ENCODE measurements around the gene TDRD9. TPM values are rescaled to one million over a fixed set of nuclear protein-coding genes. Genes with fewer than 3 reads are reported as not detected.

Gene TDRD9, protein sequence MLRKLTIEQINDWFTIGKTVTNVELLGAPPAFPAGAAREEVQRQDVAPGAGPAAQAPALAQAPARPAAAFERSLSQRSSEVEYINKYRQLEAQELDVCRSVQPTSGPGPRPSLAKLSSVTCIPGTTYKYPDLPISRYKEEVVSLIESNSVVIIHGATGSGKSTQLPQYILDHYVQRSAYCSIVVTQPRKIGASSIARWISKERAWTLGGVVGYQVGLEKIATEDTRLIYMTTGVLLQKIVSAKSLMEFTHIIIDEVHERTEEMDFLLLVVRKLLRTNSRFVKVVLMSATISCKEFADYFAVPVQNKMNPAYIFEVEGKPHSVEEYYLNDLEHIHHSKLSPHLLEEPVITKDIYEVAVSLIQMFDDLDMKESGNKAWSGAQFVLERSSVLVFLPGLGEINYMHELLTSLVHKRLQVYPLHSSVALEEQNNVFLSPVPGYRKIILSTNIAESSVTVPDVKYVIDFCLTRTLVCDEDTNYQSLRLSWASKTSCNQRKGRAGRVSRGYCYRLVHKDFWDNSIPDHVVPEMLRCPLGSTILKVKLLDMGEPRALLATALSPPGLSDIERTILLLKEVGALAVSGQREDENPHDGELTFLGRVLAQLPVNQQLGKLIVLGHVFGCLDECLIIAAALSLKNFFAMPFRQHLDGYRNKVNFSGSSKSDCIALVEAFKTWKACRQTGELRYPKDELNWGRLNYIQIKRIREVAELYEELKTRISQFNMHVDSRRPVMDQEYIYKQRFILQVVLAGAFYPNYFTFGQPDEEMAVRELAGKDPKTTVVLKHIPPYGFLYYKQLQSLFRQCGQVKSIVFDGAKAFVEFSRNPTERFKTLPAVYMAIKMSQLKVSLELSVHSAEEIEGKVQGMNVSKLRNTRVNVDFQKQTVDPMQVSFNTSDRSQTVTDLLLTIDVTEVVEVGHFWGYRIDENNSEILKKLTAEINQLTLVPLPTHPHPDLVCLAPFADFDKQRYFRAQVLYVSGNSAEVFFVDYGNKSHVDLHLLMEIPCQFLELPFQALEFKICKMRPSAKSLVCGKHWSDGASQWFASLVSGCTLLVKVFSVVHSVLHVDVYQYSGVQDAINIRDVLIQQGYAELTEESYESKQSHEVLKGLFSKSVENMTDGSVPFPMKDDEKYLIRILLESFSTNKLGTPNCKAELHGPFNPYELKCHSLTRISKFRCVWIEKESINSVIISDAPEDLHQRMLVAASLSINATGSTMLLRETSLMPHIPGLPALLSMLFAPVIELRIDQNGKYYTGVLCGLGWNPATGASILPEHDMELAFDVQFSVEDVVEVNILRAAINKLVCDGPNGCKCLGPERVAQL (N-terminal part only)
- polyA plus RNA-seq (2012; ENCODE audit: low read depth, missing spikeins), result not detected

DNA sequence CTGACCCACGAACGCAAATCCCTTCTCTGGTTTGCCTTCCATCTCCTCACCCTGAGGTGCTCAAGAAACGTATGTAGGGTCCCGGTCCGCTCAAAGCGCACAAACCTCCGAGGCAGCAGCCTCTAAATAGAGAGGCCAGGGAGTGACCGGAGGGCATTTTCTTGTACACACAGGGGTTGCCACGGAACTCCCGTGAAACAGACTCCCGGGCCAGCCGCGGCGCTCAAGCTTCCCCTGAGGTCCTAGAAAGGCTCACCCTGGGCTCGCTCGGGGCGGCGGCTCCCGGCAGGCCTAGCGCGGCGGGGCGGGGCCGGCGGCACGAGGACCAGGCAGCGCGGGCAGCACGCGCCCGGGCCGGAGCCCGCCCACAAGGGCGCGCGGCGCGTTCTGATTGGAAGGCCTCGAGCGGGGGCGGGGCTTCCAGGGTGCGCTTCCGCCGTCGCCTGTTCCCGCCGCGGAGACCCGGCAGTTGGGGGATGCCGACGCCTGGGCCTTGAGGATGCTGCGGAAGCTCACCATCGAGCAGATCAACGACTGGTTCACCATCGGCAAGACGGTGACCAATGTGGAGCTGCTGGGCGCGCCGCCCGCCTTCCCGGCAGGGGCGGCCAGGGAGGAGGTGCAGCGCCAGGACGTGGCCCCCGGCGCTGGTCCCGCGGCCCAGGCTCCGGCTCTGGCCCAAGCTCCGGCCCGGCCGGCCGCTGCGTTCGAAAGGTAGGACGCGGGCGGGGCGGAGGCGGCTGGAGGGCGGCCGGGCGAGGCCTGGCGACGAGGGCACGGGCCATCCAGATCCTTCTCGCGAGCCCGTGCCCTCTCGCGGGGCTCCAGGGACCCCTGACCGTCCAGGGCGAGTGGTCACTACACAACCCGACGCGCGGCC, at the start of gene TDRD9:
TDRD9 (plus strand) TSS at position 446 of the 880 bp plus-strand sequence; CDS start at position 500, 54 bp downstream.
- TF ChIP-seq POLR2AphosphoS5 (IDR thresholded peaks at IDR 0.05; ENCODE audit: low read depth, low read length) (no peak), POLR2A (IDR thresholded peaks at IDR 0.05; ENCODE audit: low read depth, low read length) (no peak), TAF1 (IDR thresholded peaks at IDR 0.05; ENCODE audit: low read depth, low read length) (no peak), SPI1 (IDR thresholded peaks at IDR 0.05; ENCODE audit: low read depth, low read length) (no peak), PAX5 (IDR thresholded peaks at IDR 0.05; ENCODE audit: insufficient read depth, low read length, severe bottlenecking) (no peak), POU2F2 (IDR thresholded peaks at IDR 0.05; ENCODE audit: low read depth, low read length) (no peak)
- DNase-seq (ENCODE audit: insufficient read length, low spot score) (no peak), FAIRE-seq (no peak)

DNA sequence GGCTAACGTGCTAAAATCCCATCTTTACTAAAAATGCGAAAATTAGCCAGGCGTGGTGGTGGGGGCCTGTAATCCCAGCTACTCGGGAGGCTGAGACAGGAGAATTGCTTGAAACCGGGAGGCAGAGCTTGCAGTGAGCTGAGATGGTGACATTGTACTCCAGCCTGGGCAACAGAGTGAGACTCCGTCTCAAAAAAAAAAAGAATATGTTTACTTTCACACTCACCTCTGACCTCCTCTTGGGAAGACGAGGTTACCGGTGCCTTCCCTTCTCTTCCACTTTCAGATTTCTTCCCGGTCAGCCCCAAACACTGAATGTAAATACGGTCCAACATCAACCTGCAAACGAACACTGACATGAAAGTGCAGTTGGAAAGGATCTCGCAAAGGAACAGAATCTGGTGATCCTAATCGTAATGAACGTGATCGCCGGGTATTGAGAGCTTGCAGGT, 49.1 kb upstream of the TDRD9 start:
- DNase-seq (ENCODE audit: insufficient read length, low spot score) (no peak), FAIRE-seq (peak; percentile 68)
- TF ChIP-seq SPI1 (IDR thresholded peaks at IDR 0.05; ENCODE audit: low read depth, low read length) (no peak), POLR2AphosphoS5 (IDR thresholded peaks at IDR 0.05; ENCODE audit: low read depth, low read length) (no peak), TAF1 (IDR thresholded peaks at IDR 0.05; ENCODE audit: low read depth, low read length) (no peak), PAX5 (IDR thresholded peaks at IDR 0.05; ENCODE audit: insufficient read depth, low read length, severe bottlenecking) (no peak), POU2F2 (IDR thresholded peaks at IDR 0.05; ENCODE audit: low read depth, low read length) (no peak), POLR2A (IDR thresholded peaks at IDR 0.05; ENCODE audit: low read depth, low read length) (no peak)

DNA sequence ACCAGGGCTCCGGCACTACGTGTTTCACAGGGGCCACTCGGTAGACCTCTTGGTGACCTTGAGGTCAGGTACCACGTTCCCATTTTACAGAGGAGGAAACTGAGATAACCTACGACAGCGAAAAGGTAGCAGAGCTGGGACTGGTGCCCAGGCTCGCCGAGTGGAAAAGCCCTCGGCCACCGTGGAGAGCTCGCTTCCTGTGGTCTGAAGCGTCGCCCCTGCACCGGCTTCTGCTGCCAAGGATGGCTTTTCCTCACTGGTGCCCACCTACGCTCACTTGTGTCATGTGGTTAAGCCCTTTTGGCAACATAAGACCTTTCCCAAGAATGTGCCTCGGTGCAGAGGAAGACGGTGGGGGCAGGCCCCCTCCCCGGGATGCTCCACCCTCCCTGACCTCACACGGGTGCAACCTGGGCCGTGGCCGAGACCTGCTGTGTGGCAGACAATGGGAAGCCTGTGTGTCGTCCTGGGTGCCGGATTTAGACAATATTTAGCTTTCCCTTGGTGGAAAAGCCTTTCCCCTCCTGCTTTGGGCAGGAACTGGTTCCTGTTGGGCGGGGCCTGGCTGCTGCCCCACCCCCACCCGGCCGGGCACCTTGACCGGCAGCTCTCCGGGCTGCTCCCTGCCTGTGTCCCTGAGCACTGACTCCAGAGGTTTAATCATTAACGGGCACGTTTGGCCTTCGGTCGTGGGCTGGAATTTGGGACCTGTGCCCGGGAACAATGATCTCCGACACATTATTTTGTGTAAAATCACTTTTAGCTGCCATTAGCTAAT, 48.5 kb upstream of the TDRD9 start:
- FAIRE-seq (no peak), DNase-seq (ENCODE audit: insufficient read length, low spot score) (no peak)
- TF ChIP-seq TAF1 (IDR thresholded peaks at IDR 0.05; ENCODE audit: low read depth, low read length), result no peak

DNA sequence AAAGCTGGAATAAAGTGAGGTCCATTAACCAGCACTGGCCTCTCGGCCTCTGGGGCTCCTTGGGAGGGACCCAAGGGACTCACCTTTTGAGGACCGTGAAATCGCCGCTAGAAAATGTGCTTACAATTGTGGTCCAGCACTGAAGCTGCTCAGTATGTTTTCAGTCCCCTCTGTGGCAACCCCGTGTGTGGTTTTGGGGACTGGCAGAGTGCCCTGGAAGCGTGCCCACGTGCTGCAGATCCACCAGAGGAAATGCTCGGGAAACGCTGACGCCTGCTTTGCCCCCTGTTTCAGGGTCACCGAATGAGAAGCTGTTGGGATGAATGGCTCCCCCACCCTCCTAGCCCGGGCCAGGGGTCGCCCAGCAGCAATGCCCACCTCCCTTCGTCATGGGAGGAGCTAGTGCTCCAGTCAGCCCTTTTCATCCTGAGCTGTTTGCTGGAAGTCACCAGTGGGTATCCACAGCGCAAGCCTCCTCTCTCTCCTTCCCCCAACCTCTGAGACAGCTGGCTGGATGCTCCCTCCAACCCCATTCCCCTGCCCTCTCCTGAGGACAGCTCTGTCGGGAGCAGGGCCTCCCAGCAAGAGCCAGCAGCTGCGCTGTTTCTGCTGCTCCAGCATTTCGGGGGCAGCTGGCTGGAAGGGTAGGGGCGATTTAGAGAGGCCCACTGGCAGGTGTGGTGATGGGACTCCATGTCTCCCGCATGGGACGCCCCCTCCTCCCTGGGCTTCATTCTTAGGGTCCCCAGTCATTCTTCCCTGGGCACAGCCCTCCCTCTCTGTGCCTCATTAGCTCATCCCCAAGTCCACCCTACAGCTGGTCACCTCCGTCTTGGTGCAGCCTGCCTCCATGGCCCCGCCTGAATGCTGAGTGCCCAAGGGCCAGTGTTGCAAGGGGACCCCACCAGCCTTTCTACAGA, 47.6 kb upstream of the TDRD9 start:
- TF ChIP-seq SPI1 (IDR thresholded peaks at IDR 0.05; ENCODE audit: low read depth, low read length) (no peak), TAF1 (IDR thresholded peaks at IDR 0.05; ENCODE audit: low read depth, low read length) (no peak), POLR2A (IDR thresholded peaks at IDR 0.05; ENCODE audit: low read depth, low read length) (no peak), POLR2AphosphoS5 (IDR thresholded peaks at IDR 0.05; ENCODE audit: low read depth, low read length) (no peak), POU2F2 (IDR thresholded peaks at IDR 0.05; ENCODE audit: low read depth, low read length) (no peak), PAX5 (IDR thresholded peaks at IDR 0.05; ENCODE audit: insufficient read depth, low read length, severe bottlenecking) (no peak)
- no peak for FAIRE-seq
- DNase-seq (ENCODE audit: insufficient read length, low spot score), result no peak

DNA sequence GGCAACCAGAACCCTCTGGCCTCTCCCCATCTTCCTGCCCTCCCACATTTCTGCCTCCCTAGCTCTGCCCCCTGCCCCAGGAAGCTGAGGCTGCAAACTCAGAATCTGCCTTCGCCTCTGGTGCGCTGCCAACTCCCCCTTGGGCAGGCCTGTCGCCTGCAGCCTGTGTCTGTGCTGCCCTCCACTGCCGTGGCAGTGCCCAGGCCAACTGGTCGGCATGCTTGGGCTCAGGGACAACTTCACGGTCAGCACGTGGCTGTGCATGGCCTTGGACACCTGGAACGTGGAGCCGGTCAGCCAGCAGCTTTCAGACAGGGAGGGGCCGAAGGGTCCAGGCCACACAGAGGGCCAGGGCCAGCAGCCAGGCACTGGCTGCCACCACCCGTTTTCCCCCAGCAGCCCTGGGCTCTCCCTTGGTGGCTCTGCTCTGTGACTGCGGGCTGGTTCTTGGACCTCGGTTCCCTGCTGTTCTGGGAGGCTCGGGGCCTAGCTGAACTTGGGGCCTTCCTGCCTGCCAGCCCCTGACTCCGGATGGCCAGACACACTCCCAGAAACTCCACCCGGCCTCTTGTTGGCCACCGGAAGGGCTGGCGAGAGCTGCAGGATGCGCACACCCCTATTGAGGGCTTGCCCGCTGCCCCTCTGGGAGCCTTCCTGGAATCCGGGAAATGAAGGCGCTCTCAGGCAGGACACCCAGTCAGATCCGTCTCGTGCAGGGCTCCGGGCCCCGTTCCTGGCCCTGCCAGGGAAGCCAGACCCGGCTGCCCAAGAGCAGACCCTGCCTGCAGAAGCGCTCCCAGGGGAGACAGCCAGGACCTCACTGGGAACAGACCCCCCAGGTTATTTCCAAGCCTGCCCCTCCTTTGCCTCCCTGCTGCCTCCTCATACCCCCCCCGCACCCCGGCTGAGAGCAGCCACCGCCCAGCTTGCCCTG, 46.7 kb upstream of the TDRD9 start:
- TF ChIP-seq POLR2AphosphoS5 (IDR thresholded peaks at IDR 0.05; ENCODE audit: low read depth, low read length) (no peak), POU2F2 (IDR thresholded peaks at IDR 0.05; ENCODE audit: low read depth, low read length) (no peak), POLR2A (IDR thresholded peaks at IDR 0.05; ENCODE audit: low read depth, low read length) (no peak), TAF1 (IDR thresholded peaks at IDR 0.05; ENCODE audit: low read depth, low read length) (no peak), PAX5 (IDR thresholded peaks at IDR 0.05; ENCODE audit: insufficient read depth, low read length, severe bottlenecking) (no peak), SPI1 (IDR thresholded peaks at IDR 0.05; ENCODE audit: low read depth, low read length) (no peak)
- DNase-seq (ENCODE audit: insufficient read length, low spot score) (no peak), FAIRE-seq (no peak)

DNA sequence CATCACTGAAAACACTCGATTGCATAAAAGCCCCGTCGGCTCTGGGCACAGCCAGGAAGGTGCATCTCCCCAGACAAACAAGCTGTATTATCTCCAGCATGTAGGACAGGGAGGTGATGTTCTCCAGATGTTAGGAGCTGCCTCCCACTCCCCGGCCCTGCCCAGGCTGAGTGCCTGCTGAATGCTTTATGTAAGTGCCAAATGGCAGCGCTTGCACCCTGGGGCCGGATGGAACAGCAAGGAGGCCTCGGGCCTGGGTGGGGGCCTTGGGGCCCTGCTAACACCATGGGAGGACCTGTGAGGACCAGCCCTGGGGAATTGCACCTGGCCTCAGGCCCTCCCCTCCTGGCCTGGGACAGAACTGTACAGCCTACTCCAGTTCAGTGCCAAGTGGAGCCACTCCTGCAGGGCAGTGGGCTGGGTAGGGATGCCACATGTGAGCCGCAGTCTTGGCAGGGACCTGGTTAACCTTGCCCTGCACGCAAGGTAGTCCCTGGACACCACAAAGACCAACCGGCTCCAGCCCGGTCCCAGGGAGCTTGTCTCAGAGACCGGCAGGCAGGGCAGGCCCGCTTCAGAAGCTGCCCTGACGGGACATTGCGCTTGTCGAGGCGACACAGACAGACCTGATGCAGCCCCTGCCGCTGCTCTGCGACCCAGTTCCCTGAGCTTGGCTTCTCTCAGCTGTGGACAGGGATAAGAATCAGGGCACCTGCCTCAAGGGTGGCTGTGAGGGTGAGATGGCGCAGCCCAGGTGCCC, 45.6 kb upstream of the TDRD9 start:
- TF ChIP-seq TAF1 (IDR thresholded peaks at IDR 0.05; ENCODE audit: low read depth, low read length), result no peak
- no peak for FAIRE-seq
- no peak for DNase-seq (ENCODE audit: insufficient read length, low spot score)

Data from GM12891 (cell line).